SK-N-MC (cell line): ENCODE measurements around the gene UTP3.

Experiments used
- EZH2 ChIP-seq: fragments of 200-600 bp; sonication (generic); IDR thresholded peaks from one replicate; pipeline ENCODE4 v1.6.1; 2017; ENCODE audit warnings: antibody characterized with exemption
- FOXP2 ChIP-seq: optimal IDR thresholded peaks from 2 replicates; pipeline ENCODE3; 2011; ENCODE audit warnings: mild to moderate bottlenecking, moderate library complexity; ENCODE audit not compliant: insufficient read depth; ENCODE audit errors: extremely low read length, control extremely low read depth
- POLR2AphosphoS5 ChIP-seq: IDR thresholded peaks from 2 replicates; pipeline ENCODE4 v1.6.1; 2012; ENCODE audit warnings: mild to moderate bottlenecking, low read depth, low read length, borderline replicate concordance

GRCh38 chr4:70658418-70658817, 29.9 kb upstream of the UTP3 start:
- TF ChIP-seq EZH2 (no peak), POLR2AphosphoS5 (no peak), FOXP2 (no peak)
